ENCODE measurements around the gene SPOP. TPM values are rescaled to one million over a fixed set of nuclear protein-coding genes. Genes with fewer than 3 reads are reported as not detected.

SPOP gene
- total and polyA plus RNA-seq, 2 of the 4 experiments (the other 2 are of a cell fraction) = 24.9 to 47.5 TPM

- H3K56ac ChIP-seq (ENCODE audit: extremely low read depth, insufficient read depth, low read length) = no peak overlapping the region
- DNase-seq (peak; percentile 17), ATAC-seq (ENCODE audit: low read depth) (no peak)
- H4K8ac ChIP-seq (ENCODE audit: low read depth in 2 of 2, low read length in 2 of 2) = no peak overlapping the region
- no peaks in the 10 kb centered on the region for H4K20me1 ChIP-seq (ENCODE audit: insufficient read depth, low read length)
- 73% methylated on average over 2 of the region's 8 CpGs; no CpG with 5 or more reads in 1 of the 2 experiments for WGBS, 2 experiments (ENCODE audit: extremely low coverage in 2 of 2, insufficient read length in 1 of 2)
- H2BK120ac ChIP-seq (ENCODE audit: low read depth, low read length) = no peak overlapping the region
- no peak overlapping the region for H3K4me3 ChIP-seq (ENCODE audit: insufficient read depth, low read depth, low read length)
- no peak overlapping the region for H3K9ac ChIP-seq (ENCODE audit: low read depth, low read length)
- no peak overlapping the region for H4K91ac ChIP-seq (ENCODE audit: insufficient read depth, low read depth, low read length)
- TF ChIP-seq POLR2A (IDR thresholded peaks at IDR 0.05; ENCODE audit: low read depth, low read length) (no peak), CEBPB (IDR thresholded peaks at IDR 0.05; ENCODE audit: low read depth, low read length) (no peak), MAFK (IDR thresholded peaks at IDR 0.05; ENCODE audit: low read depth, low read length) (no peak), FOS (IDR thresholded peaks at IDR 0.05; ENCODE audit: low read depth, low read length) (no peak), SMC3 (IDR thresholded peaks at IDR 0.05; ENCODE audit: low read depth, low read length) (no peak), CTCF (conservative IDR thresholded peaks at IDR 0.05; ENCODE audit: low read depth, low read length) (no peak), NFE2L2 (IDR thresholded peaks at IDR 0.05; ENCODE audit: low read depth, low read length) (no peak), RAD21 (IDR thresholded peaks at IDR 0.05; ENCODE audit: low read length) (no peak), USF2 (IDR thresholded peaks at IDR 0.05; ENCODE audit: low read depth, low read length) (no peak), RFX5 (IDR thresholded peaks at IDR 0.05; ENCODE audit: low read depth, low read length) (no peak)
- no TSS peak for BruUV-seq (replicated peaks)
- in situ Hi-C loops (cut with MboI; ENCODE audit: low sequenced_read_pairs) (loop anchor here (5.0 kb wide), 1 partner anchor 124 kb away; no protein-coding TSS in a partner anchor), intact Hi-C loops (cut with micrococcal nuclease) (no loop called here), dilution Hi-C loops (cut with HindIII; ENCODE audit: low sequenced_read_pairs, unreplicated experiment) (no loop called here)
- H2AK9ac ChIP-seq (replicated peaks; ENCODE audit: low read depth, low read length, poor library complexity) = no peak overlapping the region
- no peak overlapping the region; the same call in 1 of the 2 replicates for H2BK20ac ChIP-seq (ENCODE audit: low read depth, low read length)
- no peak overlapping the region for H4K5ac ChIP-seq (ENCODE audit: low read depth, low read length)
- H3K14ac ChIP-seq (replicated peaks; ENCODE audit: low read depth, low read length) = no peak overlapping the region
- no peaks in the 10 kb centered on the region for H3K79me1 ChIP-seq (ENCODE audit: low read depth in 1 of 2, low read length in 2 of 2)
- H3K18ac ChIP-seq (ENCODE audit: low read depth, low read length) = no peak overlapping the region
- no peaks in the 10 kb centered on the region for H3K9me3 ChIP-seq (ENCODE audit: control insufficient read depth, insufficient read depth, low read length)
- no peak overlapping the region for H2BK15ac ChIP-seq (ENCODE audit: low read depth, low read length)
- no peak overlapping the region for H3K4me2 ChIP-seq (ENCODE audit: low read depth, low read length)
- no peaks in the 10 kb centered on the region for H3K4me1 ChIP-seq (ENCODE audit: control insufficient read depth, insufficient read depth, low read length)
- no peak overlapping the region for H3K23ac ChIP-seq (ENCODE audit: low read depth, low read length)
- H3K4ac ChIP-seq (ENCODE audit: low read depth, low read length) = no peak overlapping the region
- POLR2A ChIA-PET (ENCODE audit: unreplicated experiment) = no interaction called here
- H3K27me3 ChIP-seq (ENCODE audit: control insufficient read depth, insufficient read depth, low read length) = peaks cover 4% of the 10 kb centered on the region
- H2AFZ ChIP-seq (replicated peaks; ENCODE audit: low read length, poor library complexity) = no peak overlapping the region
- peaks cover 15% of the 10 kb centered on the region for H3K36me3 ChIP-seq (ENCODE audit: control insufficient read depth, insufficient read depth, low read length)
- no peak overlapping the region for H3K27ac ChIP-seq (ENCODE audit: insufficient read depth, low read length)
- H2AK5ac ChIP-seq (ENCODE audit: low read depth, low read length) = no peak overlapping the region
- H2BK5ac ChIP-seq (ENCODE audit: low read depth, low read length, poor library complexity, severe bottlenecking) = no peak overlapping the region
- CTCF ChIA-PET = interaction anchor here (0.7 to 3.1 kb wide), 8 partner anchors 8 to 337 kb away, joined by 3 to 16 read pairs (median 4); no protein-coding TSS in a partner anchor
- no peaks in the 10 kb centered on the region for H3K9me1 ChIP-seq (ENCODE audit: insufficient read depth, low read length)
Measured at GRCh38 chr17:49696233-49696761, 18.4 kb upstream of the SPOP start.
